Muscle of back (tissue), 11 donors: ENCODE results near the gene FRG2B. TPM values are rescaled to one million over a fixed set of nuclear protein-coding genes. Genes with fewer than 3 reads are reported as not detected.
"Not testable (repeated sequence)": the region's sequence is repeated elsewhere in the genome, so short reads cannot be mapped to it uniquely, and the experiment has no call there.

ENCODE experiments used
- DNase-seq, 3 donors: peaks; one replicate each; pipeline versions ENCODE4 v3.0.0 to v3.0.0-alpha.2; 2013
- polyA plus RNA-seq, 10 donors: library from polyadenylated mRNA; unstranded; fragments of 120-200 nt; gene quantifications; one replicate each; pipeline ENCODE4 v1.2.1, GENCODE V29; 2013; ENCODE audit not compliant: insufficient read length in 10 of 10

The FRG2B gene
- polyA plus RNA-seq, 10 donors: not detected

DNA sequence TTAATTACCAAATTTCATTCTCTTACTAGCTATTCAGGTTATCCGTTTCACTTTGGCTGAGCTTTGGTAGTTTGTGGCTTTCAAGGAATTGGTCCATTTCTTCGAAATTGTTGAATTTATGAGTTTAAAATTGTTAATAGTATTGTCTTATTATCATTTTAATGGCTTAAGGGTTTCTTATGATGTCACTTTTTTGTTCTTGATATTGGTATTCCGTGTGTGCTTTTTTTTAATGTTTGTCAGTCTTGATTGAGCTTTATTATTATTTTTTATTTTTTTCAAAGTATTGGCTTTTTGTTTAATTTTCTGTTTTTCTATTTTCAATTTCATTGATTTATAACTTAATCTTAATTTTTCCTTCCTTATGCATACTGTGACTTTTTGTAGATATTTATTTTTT is 25.9 kb downstream of the FRG2B start:
- no peak for DNase-seq

DNA sequence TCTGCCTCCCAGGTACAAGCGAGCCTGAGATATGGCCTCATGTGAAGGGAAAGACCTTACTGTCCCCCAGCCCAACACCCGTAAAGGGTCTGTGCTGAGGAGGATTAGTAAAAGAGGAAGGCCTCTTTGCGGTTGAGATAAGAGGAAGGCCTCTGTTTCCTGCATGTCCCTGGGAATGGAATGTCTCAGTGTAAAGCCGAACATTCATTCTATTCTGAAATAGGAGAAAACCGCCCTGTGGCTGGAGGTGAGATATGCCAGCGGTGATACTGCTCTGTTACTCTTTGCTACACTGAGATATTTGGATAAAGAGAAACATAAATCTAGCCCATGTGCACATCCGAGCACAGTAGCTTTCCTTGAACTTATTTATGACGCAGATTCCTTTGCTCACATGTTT is 26.7 kb downstream of the FRG2B start:
- not testable (repeated sequence) for DNase-seq

DNA sequence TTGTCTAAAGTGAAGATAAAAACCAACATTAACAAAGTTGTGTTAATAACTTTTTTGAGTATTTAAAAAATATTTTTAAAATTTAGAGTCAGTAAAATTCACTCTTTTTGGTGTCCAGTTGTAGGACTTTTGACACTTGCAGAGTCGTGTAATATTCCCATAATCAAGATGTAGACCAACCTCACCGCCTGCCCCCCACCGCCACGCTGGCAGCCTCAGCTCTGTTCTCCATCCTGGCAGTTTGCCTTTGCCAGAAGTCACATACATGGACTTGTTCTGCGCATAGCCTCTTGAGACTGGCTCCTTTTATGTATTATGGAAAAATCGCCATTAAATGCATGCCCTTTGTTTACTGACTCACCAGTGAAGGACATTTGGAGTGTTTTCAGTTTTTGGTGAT is 33.9 kb downstream of the FRG2B start:
- no peak for DNase-seq

DNA sequence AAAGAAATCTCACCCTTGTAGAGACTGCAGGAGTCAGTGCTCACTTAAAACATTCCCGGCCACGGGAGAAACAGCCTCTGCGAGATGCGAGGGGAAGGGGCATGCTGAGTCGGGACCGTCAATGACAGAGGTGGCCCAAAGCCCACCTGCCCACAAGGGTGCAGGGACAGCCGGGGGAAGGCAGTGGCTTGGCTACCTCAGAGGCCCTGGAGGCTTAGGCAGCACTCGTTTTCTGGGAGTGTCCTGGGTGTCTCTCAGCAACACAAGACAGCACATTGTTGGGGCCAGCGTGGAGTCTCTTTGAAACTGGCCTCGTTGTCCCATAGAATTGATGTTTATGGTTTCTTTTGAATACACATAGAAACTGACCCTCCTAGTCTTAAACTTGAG is 35.6 kb downstream of the FRG2B start:
- no peak for DNase-seq

DNA sequence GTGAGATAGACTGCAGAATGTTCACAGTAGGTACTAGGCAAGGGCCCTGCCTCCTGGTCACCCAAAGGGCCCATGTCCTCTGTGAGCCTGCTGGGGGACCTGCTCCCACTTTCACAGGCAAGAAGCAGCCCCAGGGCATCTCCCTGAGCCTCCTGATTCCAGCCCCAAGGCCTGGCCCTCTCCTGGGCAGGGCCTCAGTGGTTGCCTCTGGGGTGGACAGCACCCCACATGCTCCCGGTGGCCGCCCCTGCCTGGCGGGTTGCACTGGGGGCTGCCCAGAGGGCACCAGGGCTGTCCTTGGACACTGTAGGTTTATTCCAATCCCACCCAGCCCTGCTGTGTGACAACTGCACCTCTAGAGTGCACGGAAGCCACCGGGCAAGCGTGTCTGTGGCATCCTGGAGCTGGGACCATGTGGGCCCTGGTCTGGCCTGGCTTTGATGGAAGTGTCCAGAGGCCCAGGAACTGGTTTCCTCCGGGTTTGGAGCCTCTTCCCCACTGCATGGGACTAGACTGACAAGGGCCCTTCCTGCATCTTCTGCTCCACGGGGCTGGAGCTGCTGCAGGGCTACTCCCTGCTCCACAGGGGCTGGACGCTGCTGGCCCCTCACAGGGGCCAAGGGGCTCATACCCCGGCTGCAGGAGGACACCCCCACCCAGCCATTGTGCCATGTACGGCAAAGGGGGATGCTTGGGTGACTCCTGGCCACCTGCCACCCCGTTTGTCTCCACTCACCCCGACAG is 36.2 kb downstream of the FRG2B start:
- DNase-seq: no peak

DNA sequence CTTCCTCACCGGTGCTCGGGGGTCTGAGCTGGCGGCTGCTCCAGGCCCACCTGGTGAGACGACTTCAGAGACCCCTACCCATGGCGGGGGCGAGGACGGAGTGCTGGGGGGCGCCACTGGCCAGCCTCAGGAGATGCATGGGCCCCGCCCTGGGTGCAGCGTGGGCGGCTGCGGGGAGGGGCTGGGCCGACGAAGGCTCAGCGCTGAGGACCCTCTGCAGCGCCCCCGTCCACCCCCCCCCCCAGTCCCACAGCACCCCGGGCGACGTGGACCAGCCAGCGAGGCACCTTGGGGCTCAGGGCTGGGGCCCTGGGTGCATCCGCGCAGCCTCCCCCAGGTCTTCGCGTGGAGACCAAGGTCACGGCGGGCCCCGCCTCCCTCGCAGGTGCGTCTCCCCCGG is 49.6 kb downstream of the FRG2B start:
- not testable (repeated sequence) for DNase-seq

Other genes starting within 250 kb of the FRG2B start
- gene PAOX, start 247.5 kb downstream of the FRG2B start, polyA plus RNA-seq: 1 to 10 TPM; 2.6 to 5.4 (median 3.0) TPM
- 10 to 100 TPM; 28.2 to 48.8 (median 36.5) TPM for gene MTG1, start 232.6 kb downstream of the FRG2B start, polyA plus RNA-seq
- gene SPRN, start 202.2 kb downstream of the FRG2B start, polyA plus RNA-seq: 1 to 10 TPM; 2.7 to 3.7 (median 3.1) TPM
- gene SCART1, start 172.8 kb downstream of the FRG2B start, polyA plus RNA-seq: 1 to 10 TPM in 5 of 10 donors, under 1 TPM in 5; 0.56 to 2.4 (median 0.98) TPM
- 1 to 10 TPM in 3 of 10 donors, under 1 TPM in 7; 0.45 to 1.7 (median 0.95) TPM for gene CYP2E1, start 99.4 kb downstream of the FRG2B start, polyA plus RNA-seq
- gene SYCE1, start 61.2 kb downstream of the FRG2B start, polyA plus RNA-seq: under 1 TPM in 9 of 10 donors, not detected in 1; 0.20 to 0.98 (median 0.28) TPM